HG03354 (cell line): ENCODE measurements around the gene KPNB1.

Experiments used
- ATAC-seq: cut with Tn5 transposase; IDR thresholded peaks from one replicate; pipeline ENCODE4 v1.9.1; 2021; ENCODE audit warnings: mild to moderate bottlenecking; ENCODE audit not compliant: unreplicated experiment, poor library complexity, severe bottlenecking

Gene KPNB1

DNA sequence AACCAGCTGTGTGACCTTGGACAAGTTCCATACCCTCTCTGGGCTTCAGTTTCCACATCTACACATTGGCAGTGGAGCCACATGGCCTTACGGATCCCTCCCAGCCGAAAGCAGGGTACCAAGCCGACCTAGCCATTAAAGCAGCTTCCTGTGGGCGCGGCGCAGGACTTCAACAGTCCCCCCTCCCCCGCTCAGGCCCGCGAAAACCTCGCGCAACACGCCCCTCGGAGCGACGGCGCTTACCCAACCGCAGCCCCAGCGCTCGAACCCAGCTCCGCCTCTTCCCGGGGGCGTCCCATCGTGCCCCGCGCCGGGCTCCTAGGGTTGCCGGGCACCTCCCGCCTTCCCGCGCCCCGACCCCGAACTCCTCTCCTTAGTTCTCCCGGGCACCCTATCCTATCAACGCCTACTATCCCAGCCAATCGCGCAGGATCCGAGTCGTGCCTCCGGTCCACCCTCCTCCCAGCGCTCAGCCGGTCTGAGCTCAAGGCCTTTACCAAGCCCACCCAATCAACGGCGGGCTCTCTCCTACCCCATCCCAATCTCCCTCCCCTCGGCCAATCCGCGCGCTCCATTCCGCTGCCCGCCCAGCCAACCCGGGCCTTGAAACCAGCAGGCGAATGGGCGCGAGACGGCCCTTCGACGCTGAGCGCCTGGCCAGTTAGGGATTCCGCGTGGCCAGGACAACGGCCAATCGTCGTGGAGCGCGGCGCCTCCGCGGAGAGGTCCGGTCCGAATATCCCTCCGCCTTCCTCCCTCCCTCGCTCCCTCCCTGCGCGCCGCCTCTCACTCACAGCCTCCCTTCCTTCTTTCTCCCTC, at the start of gene KPNB1:
Gene KPNB1, plus strand, starts transcription at position 767 of the 819 bp plus-strand sequence. CDS start 326 bp downstream, outside the sequence.
- peak; percentile 88 for ATAC-seq

DNA sequence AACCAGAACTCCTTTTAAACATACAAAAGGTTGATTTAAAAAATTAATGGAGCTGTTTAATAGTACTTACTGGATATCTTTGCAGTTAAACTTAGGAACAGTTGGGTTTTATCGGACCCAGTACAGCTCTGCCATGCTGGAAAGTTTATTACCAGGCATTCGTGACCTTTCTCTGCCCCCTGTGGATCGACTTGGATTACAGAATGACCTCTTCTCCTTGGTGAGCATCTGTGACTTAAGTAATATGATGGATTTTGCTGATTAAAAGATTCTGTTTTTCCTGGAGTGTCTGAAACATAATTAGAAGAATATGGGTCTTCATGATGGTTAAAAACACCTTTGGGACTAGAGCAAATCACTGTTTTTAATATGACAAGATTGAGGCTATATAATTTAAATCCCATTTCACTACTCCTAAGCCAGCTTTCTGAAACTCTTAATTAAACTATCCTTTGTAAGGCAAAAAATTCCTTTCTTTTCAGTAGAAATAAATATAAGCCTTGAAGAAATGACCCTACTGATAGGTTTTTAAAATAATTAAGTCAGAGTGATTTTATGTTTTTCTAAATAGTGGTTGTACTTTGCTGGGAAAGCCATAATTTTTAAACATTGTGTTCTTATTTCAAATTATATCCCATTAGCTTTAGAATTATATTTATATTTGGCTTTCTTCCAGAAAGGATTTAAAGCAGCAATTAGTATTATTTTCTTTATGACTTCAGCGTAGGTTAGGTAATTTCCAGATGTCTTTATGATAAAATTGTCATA, 45.7 kb upstream of the KPNB1 start:
- ATAC-seq, result no peak

DNA sequence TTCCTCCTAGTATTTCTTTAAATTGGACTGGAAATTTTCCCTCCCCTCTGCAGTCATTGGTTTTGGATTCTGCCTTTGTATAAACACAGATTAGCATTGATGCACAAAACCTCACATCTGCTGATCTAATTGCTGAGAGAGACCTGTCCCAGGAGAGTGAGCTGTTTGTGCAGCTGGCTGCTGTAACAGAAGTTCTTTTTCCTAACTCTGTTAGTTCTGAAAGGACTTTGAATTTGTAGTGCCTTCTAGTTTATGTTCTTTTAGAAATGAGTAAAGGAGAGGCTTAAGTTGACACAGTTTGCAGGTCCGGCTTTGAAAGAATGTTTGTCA, 45.2 kb upstream of the KPNB1 start:
- ATAC-seq, result no peak

DNA sequence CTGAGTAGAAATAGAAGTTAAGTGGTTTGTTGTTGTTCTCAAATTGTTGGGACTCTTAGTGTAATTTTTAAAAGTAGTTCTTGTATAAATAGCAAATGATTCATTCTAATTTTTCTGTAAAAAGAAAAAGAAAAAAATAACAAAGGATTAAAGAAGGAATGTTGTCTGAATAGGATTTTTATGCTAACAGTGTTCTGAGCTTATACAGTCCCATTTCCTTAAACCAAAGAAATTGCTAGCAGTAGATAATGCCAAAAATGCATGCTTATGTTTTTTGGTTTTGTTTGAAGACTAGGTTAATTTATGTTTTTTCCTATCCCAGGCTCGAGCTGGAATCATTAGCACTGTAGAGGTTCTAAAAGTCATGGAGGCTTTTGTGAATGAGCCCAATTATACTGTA, 44.7 kb upstream of the KPNB1 start:
- ATAC-seq, result no peak

DNA sequence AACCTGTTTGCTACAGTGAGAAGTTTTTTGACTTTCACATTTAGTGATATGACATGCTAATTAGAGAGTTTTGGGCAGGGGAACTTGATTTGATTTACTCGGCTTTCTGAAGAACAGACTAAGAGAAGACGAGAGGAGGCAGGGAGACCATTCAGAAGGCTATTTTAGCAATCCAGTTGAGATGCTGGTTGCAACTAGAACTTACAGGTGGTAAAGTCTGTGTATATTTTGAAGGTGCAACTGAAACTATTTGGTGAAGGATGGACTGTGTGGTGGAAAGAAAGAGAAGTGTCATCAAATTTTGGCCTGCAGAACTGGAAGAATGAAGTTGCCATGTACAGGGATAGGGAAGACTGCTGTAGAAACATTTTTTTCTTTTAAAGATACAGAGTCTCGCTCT, 42.2 kb upstream of the KPNB1 start:
- no peak for ATAC-seq

DNA sequence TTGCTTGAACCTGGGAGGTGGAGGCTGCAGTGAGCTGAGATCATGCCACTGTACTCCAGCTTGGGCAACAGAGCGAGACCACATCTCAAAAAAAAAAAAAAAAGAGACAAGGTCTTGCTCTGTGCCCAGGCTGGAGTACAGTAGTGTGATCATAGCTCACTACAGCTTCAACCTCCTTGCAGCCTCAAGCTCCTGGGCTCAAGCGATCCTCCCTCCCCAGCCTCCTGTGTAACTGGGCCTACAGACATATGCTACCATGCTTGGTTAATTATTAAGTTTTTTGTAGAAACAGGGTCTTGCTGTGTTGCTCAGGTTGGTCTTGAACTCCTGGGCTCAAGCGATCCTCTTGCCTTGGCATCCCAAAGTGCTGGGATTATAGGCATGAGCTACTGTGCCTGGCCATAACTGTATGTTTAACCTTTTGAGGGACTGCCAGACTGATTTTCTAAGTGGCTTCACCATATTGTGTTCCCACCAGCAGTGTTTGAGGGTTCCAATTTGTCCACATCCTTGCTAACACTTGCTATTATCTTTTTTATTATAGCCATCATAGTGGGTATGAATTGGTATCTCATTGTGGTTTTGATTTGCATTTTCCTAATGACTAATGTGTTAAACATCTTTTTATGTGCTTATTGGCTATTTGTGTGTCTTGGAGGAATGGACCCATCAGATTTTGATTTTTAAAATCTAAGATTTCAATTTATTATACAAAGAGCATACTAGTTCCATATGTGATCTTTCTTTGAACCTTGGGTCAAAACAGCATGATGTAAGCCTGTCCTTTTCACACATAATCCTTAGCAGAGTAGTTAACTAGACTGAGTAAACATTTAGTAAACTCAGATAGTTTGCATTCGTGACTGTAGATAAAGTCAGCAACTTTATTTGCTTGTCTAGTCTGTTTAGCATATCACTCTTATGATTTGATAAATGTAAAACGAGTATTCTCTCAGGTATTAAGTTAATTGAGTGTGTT, 38.1 kb upstream of the KPNB1 start:
- no peak for ATAC-seq

DNA sequence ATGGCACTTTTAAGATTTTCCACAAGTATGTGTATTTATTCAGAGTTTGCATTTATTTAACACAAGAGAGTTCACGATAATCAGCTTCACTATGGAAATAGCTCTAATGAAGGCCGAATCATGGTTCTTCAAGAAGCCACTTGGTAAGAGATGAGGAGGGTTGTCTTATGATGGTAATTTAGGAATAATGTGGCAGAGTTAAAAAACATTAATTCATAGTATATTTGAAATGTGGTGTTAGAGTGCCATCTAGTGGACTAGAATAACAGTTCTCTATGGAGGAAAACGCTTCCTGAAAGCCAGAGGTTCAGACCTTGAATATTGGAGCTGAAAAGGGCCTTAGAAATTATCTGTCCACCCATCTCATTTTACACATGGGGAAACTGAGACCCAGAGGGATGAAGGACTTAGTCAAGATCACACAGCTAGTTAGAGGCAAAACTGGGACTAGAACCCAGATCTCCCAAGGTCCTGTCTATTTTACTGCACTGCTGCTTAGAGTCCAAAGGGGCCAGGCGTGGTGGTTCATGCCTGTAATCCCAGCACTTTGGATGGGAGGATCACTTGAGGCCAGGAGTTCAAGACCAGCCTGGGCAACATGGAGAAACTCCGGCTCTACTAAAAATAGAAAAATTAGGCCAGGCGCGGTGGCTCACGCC, 33.8 kb upstream of the KPNB1 start:
- no peak for ATAC-seq

DNA sequence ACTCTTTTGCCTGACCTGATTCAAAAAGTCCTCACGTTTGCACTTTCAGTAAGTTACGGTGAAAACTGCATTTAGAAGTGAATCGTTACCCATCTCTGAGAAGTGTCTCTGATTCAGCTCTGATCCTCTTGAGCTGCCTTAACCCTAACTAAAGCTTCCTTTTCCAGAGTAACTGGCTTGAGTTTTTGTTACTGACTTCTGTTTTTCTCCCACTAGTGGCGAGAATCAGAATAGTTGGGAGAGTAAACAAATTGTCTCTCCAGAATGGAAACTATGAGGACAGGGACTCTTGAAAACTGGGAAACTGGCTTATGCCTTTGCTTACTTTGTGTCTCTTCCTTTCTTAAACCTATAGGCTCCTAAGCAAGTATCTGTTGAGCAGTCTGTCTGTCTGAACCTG, 31.3 kb upstream of the KPNB1 start:
- ATAC-seq, result no peak

DNA sequence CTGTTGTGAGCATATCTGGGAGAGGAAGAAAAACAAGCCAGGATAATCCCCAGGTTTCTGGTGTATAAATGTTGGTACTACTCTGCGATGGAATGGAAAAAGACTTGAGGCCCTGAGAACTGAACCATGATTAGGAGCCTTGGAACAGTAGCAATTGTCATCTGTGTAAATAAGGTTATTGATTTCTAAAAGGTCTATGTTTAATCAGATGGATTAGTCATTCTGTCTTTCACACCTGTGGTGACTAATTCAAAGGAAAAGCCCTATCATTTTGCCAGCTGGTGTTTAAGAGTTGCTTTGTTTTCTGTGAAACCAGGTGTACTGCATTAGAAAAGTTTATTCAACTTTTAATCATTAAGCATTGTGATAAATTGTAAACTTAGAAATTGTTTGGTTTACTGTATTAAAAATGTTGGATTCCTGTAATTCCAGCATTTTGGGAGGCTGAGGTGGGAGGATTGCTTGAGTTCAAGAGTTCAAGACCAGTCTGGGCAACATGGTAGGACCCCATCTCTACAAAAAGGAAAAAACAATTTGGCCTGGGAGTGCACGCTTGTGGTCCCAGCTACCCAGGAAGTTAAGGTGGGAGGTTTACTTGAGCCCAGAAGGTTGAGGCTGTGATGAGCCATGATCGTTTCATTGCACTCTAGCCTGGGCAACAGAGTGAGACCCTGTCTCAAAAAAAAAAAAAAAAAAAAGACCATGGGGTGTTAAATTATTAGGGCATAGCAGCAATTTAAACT, 29.0 kb upstream of the KPNB1 start:
- no peak for ATAC-seq

DNA sequence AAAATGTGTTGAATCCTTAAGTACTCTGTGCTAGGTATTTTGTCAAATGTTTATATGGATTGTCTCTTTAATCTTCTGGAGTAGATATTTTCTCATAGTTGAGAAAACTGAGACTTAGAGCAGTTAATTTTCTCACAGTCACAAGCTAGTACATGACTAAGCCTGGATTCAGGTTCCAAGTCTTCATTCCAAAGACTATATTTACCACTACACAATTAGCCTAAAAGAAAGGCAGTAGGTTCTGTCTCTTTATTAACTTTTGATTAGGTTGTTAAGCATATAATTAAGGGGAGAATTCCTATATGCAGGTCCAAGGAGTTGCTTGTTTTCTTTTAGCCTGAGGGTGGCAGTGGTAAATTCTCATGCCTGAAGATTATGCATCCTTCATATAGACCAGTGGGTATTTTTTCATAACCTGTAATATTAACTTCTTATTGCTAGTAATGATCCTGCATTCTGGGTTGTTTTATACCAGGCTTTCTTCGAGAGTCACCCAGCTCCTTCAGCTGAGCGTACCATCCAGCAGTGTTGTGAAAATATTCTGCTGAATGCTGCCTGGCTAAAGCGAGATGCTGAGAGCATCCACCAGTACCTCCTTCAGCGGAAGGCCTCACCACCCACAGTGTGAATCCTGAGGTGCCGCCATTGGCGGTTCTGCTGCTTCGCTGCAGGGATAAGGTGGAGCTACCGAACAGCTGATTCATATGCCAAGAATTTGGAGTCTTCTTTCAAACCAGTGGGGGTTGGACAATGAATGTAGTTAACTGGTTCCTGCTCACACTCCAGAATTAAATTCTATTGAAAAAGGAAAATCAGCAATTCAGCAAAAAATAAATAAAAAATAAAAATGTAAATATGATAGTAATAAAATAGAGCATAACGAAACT, 28.2 kb upstream of the KPNB1 start:
- no peak for ATAC-seq

DNA sequence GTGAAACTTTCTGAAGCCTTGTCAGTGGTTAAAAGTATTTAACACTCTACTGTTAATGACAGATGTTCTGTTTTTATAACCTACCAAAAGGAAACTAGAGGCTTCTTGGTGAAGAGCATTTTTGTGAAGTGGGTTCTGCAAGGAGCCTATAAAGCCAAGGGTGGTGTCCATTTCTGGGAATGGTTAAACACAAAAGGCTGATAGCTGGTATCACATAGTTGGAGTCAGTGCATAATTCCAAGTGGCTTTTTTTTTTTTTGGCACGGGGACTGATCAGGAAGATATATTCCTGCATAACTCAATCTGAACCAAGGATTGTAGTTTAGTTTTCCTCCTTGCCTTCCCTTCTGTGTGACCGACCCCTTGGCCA, 27.6 kb upstream of the KPNB1 start:
- ATAC-seq, result no peak

DNA sequence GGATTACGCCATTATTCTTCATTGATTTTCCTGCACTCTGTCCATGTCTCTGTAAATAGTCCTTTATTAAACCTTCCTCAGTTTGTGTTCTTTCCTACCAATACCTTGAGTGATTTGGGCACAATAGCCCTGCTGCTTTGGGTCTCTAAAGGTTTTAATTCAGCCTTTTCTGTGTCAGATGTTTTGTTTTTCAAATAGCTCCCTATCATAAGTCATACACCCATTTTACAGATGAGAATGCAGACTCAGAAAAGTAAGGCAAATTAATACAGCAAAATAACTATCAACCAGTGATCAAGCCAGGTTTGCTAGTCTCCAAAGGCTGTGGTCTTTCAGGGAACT, 25.0 kb upstream of the KPNB1 start:
- no peak for ATAC-seq

DNA sequence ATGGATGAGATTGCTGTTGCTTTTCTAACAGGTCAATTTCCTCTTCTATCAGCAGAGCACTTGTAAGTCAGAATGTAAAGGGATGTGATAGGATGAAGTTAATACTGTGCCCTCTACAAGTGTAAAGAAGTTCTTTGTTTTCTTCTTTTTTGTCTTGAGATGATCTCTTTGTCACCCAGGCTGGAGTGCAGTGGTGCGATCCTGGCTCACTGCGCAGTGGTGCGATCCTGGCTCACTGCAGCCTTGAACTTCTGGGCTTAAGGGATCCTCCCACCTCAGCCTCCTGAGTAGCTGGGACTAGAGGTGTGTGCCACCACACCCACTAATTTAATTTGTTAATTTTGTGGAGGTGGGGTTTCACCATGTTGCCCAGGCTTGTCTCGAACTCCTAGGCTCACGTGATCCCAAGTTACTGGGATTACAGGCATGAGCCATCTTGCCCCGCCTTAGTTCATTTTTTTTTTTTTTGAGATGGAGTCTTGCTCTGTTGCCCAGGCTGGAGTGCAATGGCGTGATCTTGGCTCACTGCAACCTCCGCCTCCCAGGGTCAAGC, 21.6 kb upstream of the KPNB1 start:
- ATAC-seq, result no peak

DNA sequence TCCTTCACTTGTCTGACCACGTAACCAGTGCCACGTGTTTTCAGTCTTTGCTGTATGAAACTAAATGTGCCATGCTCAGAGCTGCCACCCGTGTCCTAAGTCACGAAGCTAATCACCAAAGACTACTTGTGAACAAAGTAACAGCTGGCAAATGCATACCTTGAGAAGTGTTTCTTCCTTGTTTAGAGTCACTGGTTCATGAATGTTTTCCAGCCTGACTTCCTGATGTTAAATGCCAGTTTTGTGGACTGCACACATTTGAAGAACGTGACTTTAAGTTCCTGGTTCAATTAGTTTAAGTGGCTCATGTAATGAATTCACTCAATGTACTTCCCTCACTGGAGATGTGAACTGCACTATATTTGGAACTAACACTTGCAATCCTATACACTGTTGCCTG, 19.9 kb upstream of the KPNB1 start:
- ATAC-seq, result no peak

DNA sequence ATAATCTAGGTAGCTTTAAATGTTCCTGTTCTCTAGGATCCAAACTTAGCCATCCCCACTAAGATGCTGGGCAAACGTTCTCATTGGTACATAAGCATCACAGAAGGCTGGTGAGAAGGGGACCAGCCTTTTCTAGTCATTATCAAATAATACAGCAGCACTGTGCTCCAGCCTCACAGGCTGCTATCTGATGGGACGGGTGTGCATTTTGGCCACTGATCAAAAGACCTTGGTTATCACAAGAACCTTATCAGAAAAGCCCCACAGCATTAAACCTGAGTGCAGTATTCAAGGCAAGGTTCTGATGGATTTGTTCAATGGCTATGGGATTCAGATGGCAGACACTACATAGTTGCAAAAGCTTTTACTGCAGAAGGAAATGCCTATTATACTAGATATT, 19.1 kb upstream of the KPNB1 start:
- no peak for ATAC-seq

DNA sequence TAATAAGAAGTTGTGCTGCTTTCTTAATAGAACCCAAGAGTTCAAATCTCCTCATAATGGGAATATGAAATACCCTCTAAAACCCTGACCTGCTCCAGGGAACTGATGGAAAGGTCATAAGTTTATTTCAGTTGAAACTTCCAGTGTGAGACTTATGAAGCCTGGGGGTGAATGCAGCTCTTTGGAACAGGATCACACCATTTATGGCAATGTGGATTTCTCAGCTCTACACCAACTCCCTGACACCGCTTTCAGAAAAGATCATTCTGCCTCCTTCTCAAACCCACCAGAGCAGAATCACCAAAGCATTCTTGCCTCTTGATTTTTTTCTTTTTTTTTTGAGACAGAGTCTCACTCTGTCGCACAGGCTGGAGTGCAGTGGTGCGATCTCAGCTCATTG, 16.7 kb upstream of the KPNB1 start:
- no peak for ATAC-seq

DNA sequence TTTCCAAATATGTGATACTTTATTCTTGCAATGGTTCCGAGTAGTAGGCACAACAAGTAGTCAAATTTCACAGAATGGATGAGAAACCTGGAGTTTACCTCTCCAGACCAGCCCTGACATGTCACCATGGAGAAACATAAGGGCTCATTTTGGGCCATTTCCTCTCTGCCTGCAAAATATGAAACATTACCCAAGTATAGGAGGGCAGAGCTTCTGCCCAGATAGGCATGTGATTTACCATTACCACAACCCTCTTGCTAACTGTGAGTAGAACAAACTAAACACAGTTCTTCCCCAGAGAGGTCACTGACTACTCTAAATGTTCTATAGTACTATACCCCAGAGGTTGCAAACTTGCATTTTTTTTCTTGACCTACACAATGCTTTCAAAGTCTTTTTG, 15.7 kb upstream of the KPNB1 start:
- ATAC-seq, result no peak

DNA sequence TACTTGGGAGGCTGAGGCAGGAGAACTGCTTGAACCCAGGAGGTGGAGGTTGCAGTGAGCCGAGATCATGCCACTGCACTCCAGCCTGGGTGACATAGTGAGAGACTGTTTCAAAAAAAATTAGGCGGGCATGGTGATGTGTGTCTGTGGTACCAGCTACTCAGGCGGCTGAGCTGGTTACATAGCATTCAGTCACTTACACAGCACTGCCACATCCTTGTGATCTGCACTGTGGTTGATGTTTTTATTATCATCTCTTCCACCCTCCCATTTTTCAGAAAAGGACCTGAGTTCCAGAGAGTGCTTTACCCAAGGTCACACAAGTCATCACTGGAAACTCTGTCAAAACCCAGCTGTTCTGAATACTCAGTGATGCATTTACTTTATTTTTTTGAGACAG, 14.8 kb upstream of the KPNB1 start:
- no peak for ATAC-seq
